Left kidney (tissue), 2 donors: ENCODE results near the gene CDH4. TPM values are rescaled to one million over a fixed set of nuclear protein-coding genes. Genes with fewer than 3 reads are reported as not detected.

Experiments used
- DNase-seq: peaks from one replicate; pipeline ENCODE4 v3.0.0-alpha.2; 2013
- polyA plus RNA-seq: library from polyadenylated mRNA; unstranded; fragments of 120-200 nt; gene quantifications from one replicate; pipeline ENCODE4 v1.2.1, GENCODE V29; 2013; ENCODE audit not compliant: insufficient read length

Gene CDH4
- polyA plus RNA-seq, 1 donor, result 7.3 TPM

- no peak for DNase-seq
Measured at GRCh38 chr20:61865353-61865752, 613.3 kb downstream of the CDH4 start.

DNA sequence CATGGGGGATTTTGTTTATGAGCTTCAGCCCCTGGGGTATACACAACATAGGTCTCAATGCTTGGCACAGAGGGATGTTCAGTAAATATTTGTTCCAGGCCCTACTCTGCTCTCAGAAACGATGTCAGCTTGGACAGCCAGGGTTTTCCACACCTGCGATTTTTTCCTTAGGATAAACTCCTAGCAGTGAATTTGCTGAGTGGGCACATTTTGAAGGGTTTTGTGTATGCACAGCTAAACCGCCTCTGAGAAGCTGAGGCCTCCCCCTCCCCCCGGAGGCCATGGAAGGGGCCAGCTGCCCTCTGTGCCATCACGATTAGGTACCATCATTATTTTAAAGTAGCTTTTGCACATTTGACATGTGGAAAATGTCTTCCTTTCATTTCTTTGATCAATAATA lies 614.1 kb downstream of the CDH4 start:
- no peak for DNase-seq

DNA sequence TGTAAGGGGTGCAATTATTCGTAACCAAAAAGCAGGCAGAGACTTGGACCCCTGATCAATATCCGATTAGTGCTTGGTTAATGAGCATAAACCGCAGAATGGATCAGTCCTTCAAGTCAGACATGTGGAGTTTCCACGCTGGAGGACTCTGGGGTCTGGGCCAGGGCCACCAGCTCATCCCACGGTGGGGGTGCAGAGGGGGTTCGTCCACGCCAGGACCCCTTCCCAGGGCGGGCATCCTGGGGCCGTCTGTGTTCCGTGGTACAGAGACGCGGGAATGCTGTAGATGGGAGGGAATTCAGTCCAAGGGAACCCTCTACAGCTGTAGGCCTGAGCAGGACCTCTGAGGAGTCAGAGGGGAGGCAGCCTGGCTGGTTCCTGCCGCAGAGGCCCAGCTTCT lies 615.9 kb downstream of the CDH4 start:
- DNase-seq, result no peak

GRCh38 chr20:61868466-61869090 lies 616.5 kb downstream of the CDH4 start:
- DNase-seq, result no peak

- no peak for DNase-seq
Measured at GRCh38 chr20:61869750-61870507, 617.9 kb downstream of the CDH4 start.

GRCh38 chr20:61871160-61871559 lies 619.1 kb downstream of the CDH4 start:
- no peak for DNase-seq

- DNase-seq, result no peak
Measured at GRCh38 chr20:61871913-61872312, 619.9 kb downstream of the CDH4 start.

DNA sequence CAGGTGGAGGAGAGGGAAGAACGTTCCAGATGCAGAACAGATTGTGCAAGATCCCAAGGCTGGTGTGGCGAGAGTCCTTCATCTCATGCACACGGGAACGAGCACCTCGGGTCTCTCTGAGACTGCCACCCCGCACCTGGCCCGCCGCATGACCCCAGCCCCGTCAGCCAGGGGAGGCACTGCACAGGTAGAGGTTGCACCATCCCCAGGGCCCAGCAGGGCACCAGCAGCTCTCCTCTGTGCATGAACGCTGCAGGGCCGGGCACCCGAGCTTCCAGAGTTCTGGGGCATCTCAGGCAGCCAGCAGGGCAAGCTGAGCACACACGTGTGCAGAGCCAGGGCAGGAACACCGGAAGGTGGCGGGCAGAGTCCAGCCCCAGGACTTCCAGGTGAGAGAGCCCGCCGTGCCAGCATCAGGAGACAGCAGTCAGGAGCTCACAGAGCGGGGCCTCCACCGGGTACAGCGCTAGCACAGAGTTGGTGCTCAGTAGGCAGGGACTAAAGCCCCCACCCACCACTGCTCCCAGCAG lies 620.4 kb downstream of the CDH4 start:
- no peak for DNase-seq

GRCh38 chr20:61873651-61874420 lies 621.8 kb downstream of the CDH4 start:
- DNase-seq, result no peak

DNA sequence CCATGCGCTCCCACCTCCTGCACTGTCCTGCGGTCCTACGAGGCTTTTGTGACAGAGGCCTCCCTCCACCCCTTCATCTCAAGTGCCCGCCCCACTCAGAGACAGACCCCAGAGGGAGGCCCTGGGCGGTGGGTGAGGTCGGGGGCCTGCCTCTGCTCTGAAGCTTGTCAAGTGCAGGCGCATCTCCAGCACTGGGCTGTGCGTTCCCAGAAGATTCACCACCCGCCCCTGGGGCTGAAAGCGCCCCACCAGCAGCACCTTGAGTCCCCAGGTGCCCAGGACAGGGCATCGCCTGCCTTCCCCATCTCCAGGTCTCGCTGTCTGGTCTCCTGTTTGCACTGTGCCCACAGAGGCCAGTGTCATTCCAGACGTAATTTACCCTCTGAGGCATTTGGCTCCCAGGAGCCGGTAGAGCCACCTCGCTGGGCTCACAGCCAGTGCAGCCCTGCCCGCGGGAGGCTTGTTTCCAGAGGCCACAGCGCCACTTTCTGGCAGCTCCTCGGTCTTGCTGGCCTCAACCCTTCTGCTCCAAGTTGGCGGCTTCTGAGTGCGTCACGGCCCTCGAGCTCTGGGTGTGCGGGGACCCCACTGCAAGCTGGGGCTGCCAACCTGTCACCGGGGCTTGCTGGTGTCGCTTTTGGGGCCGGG lies 622.5 kb downstream of the CDH4 start:
- DNase-seq, result no peak

DNA sequence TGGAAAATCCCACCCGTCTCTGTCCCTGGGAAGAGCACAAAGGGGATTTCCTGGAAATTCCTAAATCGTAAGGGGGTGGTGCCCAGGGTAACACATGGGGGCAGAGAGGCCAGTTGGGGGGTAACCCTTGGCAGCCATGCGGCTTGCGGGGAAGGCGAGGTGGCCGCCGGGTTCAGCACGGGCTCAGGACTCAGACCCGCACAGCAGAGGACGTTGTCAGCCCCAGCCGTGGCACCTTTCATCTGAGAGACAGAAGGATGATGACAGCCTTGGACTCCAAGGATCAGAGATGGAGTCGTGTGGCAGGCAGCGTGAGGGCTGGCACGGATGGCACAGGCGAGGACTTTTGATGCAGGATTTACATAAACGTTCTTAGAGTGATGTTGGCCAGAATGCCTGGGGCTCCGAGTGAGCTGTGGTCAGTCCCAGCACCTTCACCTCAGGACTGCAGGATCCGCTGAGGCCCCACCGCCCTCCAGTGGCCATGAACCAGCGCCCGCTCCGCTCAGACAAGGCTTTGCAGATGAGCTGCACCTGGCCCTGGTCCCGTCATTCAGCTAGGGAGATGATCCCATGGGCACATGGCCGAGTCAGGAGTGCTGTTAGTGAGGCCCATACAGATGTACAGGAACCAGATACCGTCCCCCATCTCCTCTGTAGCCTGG lies 623.3 kb downstream of the CDH4 start:
- no peak for DNase-seq

DNA sequence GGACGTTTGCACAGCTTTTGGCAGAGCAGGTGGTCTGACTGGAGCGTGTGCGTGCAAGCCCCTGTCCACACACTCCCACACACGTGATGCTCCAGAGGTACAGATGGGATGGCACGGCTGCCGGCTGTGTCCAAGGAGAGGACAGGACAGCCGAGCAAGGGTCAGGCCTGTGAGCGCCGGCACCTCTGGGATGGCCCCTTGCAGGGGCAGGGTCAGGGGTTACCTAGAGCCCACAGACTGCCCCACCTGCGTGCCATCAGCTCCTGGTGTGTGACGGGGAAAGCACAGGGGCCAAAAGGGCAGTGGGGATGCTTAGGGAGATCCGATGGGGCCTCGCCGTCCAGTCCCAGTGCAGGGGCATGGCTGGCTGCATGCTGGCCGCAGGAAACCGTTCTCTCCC lies 623.9 kb downstream of the CDH4 start:
- DNase-seq, result no peak

DNA sequence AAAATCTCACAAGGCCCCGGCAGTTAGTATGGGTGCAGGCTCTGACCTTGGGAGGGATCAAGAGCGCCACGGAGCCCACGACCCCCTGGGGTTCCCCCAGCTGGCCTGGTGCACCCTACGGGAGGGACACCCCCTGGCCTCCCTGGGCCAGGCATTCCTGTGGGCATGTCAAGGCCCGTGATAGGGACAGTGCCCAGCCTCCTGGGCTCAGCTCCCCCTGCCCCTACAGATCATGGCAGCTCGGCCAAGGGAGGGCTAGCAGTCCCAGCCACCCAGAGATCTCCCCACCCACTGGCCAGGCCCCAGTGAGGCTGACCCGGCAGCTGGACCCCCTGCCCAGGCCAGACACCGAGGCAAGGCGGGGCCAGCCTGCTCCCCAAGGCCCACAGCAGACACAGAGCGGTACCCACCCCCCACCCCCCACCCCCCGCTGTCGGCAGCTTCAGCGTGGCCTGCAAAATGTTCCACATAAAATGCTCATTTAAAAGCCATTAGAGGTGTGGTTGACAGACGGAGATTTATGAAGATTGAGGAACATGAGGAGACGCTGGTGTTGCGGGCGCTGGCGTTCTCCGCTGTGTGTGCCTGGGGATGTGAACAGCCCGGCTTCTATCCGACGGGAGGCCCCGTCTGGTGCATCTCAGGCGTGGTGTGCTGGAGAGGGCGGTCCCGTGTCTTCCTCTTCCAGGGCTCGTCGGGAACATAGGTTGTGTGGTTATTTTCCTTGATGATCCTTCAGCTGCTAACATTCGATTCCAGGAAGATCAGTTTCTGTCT lies 625.1 kb downstream of the CDH4 start:
- no peak for DNase-seq

GRCh38 chr20:61877776-61878477 lies 625.9 kb downstream of the CDH4 start:
- DNase-seq, result no peak

DNA sequence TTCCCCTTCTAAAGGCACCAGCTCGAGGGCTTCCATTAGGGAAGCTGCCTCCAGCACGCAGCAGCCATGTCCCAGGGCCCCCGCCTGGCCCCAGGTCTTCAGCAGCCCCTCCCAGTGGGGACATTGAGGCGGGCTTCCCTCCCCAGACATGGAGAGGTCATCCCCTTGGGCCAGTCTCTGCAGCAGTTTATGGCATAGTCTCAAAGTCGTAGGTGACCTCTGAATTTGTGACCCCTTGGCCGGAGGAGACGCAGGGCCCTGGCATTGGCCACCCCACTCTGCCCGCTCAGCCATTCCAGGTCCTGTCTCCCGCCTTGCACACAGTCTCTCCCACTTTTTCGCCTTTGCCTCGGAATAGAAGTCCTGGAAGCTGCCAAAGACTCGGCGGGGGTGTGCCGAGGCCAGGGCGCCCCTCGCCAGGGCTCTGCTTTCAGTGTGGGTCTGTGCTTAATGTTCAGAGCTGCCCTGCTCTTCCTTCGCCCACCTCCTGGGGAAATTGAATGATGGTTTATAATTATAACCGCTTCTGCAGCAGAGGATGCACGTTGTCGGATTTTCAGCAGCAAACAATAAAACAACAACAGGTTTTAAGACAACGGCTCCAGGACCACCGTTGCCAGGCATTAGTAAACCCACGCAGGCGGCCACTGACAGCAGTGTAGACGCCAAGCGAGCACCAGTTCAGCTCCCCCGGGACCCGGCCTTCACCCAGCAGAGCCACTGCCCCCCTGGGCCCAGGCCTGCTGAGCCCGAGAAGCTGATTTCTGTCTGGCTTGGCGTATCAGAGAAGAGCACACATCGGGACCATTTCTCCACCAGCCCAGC lies 626.6 kb downstream of the CDH4 start:
- no peak for DNase-seq

- no peak for DNase-seq
Measured at GRCh38 chr20:61879303-61879620, 627.2 kb downstream of the CDH4 start.

DNA sequence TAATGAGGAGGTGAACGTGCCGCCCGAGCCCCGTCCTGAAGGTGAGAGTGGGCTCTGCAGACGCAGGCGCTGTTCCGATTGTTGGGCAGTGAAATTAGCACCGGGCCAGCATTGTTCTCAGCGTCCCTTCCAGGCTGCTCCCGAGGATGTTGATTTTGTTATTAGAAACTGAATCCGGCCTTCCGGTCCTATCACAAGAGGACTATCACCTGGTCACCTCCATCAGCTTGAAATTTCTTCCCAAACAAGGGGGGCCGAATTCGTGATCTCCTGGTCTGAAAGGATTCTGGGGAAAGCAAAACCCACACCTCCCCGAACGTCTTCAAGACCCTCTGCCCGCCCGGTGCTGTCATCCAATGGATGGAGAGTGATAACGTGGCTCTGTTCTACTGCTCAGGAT lies 627.6 kb downstream of the CDH4 start:
- DNase-seq, result no peak

GRCh38 chr20:61880706-61881105 lies 628.6 kb downstream of the CDH4 start:
- no peak for DNase-seq

- no peak for DNase-seq
Measured at GRCh38 chr20:61881416-61881815, 629.4 kb downstream of the CDH4 start.

GRCh38 chr20:61881861-61882260 lies 629.8 kb downstream of the CDH4 start:
- no peak for DNase-seq
